NCI-H187 treated with DMSO at 0.1 percent for 48 hours (cell line): ENCODE measurements around the gene CIB2.

Experiments
- DNase-seq: peaks from one replicate; lab custom pipeline; 2025; lab: John Stamatoyannopoulos, UW

CIB2 gene

DNA sequence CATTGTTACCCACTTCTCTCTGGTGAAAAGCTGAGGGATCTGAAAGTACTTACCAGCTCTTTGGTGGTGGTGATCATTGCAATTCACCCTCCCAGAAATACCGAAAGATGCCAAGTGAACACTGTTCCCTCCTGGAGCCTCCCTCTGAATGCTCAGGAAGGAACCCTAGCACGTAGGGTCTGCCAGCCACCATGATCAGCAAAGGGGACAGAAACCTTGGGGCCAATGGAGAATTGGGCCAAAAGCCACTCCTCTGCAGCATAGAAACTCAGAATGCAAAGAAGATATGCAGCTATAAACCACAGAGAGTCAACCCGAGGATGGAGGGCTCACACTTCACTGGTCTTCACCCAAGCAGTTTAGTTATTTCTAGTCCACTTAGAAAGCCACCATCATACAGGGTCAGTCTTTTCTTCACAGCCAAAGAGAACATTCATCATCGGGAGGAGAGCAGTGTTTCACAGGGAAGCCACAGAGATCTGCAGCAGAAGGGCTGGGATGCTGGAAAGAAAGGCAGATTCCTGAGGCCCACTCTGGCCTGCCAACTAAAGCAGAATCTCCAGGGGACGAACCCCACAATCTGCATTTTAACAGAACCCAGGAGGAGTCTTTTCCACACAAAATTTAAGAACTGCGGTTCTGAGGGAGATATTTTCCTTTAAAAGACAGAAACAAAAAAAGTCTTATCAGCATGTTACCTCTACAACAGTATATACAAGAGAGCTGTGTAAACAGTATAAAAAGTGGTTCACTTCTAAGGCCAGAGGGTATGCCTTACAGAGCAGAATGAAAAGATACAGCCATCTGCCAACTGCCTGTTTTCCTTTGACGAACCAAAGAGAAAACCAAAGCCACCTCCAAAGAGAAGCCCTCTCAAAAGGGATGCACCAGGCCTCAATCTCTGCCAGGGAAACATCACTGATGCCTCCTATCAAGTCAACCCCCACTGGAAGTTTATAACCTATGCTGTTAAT is 65.0 kb downstream of the CIB2 start:
- DNase-seq: no peak

- DNase-seq: no peak
These were observed 65.9 kb downstream of the CIB2 start for GRCh38 chr15:78065284-78065872.

- DNase-seq: no peak
These were observed 66.7 kb downstream of the CIB2 start for GRCh38 chr15:78064544-78064943.

- DNase-seq: no peak
These were observed 67.3 kb downstream of the CIB2 start for GRCh38 chr15:78063970-78064385.

DNA sequence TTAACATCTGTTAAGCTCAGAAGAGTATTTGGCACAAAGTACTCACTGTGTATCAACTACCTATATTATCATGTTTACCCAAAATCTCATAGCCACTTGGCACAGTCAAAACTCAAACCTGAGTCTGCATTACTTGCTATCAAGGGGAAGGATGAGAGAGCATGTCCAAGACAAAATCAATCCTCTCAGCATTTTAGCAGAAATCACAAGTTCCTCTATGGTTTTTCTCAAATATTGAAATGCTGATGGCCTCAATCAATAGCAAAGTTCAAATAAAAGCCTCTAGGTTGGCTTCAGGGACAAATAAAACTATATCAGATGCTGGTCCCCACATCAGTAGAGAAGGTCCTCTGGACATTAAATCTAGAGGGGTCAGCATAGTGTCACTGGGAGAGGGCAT is 68.0 kb downstream of the CIB2 start:
- DNase-seq: no peak

- no peak for DNase-seq
These were observed 69.2 kb downstream of the CIB2 start for GRCh38 chr15:78061963-78062427.

DNA sequence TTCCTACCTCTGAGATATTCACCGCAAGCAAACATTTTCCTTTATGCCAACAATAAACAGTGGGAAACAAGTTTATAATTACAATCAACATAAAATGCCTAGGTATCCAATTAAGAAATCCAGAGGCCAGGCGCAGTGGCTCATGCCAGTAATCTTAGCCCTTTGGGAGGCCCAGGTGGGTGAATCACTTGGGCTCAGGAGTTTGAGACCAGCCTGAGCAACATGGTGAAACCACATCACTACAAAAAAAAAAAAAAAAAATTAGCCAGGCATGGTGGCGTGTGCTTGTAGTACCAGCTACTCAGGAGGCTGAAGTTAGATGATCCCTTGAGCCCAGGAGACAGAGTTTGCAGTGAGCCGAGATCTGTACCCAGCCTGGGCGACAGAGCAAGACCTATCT is 71.0 kb downstream of the CIB2 start:
- no peak for DNase-seq

DNA sequence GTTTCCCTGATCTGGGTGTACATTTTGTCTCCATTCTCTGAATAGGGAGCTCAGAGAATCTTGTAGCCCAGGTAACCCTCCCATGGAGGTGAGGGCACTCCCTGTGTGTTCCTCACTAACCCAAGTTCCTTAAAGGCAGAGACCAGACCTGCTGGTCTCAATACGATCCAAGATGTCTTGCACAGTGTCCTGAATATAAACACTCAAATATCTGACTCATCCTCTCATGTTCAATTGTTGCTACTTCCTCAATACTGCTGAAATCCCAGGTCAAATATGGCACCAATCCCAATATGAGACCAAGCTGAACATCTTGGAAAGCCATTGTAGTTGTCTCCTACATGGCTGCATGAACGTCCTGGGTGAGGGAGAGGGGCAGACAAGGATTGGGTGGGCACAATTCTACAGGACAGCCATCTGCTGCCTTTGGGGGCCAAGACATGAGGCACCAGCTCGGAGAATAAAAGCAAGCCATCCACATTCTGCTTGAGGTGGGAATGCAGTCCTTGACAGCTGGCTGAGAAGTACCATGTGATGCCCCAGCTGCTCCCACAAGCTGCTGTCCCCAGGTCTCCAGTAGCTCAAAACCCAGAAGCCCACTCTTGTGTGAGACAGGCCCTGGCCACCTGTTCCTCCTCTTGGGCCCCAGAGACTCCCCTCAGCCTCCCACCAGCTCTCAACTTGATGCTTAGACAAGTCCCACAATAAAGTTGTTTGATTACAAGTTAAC is 72.0 kb downstream of the CIB2 start:
- DNase-seq: no peak

- DNase-seq: no peak
These were observed 72.8 kb downstream of the CIB2 start for GRCh38 chr15:78058401-78058935.

GRCh38 chr15:78057803-78058202 is 73.4 kb downstream of the CIB2 start:
- no peak for DNase-seq

DNA sequence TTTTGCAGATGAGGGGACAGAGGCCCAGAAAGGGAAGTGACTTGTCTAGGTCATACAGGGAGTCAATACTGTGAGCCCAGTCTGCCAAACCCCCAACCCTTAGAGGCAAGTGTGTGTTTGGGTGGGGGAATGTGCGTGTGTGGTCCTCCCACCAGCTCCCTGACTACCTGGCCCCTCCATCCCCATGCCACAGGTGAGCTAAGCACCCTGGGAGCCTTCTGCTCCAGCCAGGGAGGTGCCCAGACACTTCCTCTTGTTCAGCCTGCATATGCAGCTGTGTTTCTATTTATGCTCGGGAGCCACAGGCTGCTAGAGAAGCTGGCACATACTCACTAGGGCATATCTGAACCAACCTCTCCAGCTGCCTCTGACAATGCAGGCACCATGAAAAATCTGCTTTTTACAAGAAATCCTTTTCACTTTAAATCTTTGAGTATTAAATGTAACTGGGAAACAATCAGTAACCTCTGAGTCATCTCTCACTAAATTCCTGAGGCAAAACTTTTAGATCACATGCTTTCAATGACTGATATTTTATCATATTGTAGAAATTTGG is 74.5 kb downstream of the CIB2 start:
- no peak for DNase-seq

DNA sequence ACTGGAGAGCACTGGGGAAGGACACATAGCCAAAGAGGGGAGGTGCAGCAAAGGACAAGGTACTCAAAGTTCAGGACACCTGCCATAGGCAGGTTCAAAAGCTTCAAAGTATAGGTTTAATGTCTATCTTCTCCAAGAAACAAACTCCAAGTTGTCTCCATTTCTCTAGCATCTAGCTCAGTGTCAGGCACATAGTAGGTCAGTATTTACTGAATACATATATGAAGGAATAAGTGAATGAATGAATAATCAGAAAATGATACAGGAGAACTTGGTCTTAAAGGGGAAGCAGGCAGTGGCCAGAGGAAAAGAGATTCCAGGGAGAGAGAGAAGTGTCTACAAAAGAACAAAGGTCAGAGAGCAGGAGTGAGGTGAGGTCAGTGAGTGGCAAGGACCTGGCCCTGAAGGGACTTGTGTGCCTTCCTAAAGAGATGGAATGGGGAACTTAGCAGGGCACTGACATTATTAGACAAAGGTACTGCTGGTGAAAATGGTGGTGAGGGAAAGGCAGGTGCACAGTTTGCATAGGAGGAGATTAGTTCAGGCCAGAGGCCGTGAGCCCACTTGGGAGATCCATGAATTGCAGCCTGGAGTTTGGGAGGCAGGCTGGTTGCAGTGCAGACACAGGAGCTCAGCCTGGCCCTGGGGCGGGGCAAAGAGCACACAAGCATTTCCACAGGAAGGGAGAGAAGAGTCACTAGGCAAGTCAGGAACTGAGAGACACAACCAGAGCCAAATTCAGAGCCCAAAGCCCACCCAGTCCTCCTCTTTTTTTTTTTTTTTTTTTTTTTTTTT is 75.1 kb downstream of the CIB2 start:
- no peak for DNase-seq

GRCh38 chr15:78054966-78055365 is 76.3 kb downstream of the CIB2 start:
- DNase-seq: no peak
